ENCODE measurements around the gene KRTAP10-4.
"Not testable (repeated sequence)": the region's sequence is repeated elsewhere in the genome, so short reads cannot be mapped to it uniquely, and the experiment has no call there.

Gene KRTAP10-4

DNA sequence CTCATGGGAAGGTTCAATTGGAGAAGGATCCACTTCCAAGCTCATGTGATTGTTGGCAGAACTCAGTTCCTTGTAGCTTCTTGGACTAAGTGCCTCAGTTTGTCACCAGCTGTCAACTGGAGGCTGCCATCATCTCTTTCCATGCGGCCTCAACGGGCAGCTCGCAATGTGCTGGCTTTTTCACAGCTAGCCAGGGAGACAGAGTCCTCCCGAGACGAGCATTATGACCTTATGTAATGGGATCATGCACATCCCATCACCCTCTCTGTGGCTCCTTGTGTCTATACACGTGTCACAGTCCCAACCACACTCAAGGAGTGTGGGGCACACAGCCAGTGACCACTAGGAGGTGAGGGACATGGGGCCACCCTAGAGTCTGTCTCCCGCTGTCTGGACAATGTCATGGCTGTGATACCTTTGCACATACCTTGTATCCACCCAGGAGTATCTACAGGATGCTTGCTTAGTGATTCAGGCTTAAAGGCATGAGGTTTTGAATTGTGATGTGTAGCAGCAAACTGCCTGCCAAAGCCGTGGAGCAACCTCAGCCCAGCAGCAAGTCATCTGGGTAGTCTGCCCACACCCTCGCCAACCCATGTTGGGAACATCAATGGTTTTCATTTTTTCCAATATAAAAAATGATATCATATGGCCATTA lies 22.7 kb downstream of the KRTAP10-4 start:
- DNase-seq (ENCODE audit: low read depth in 2 of 3, low spot score in 1 of 3) = no peak

DNA sequence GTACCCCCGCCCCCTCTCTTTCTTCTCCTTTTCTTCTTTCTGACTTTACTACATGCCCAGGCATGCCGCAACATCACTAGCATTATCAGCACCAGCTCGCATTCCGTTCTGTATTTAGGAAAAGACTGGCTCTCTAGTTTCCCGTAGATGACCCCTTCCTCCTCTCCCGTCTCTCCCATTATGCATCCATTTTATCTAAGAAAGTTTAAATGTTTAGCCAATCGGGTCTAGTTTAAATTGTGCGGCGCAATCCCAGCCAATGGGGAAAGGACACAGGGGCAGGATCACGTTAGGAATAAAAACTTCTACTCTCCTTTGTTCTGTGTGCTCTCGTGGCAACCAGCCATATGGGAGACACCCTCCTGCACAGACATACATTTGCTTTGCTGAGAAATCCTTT lies 24.5 kb downstream of the KRTAP10-4 start:
- no peak for DNase-seq (ENCODE audit: low read depth in 2 of 3, low spot score in 1 of 3)

DNA sequence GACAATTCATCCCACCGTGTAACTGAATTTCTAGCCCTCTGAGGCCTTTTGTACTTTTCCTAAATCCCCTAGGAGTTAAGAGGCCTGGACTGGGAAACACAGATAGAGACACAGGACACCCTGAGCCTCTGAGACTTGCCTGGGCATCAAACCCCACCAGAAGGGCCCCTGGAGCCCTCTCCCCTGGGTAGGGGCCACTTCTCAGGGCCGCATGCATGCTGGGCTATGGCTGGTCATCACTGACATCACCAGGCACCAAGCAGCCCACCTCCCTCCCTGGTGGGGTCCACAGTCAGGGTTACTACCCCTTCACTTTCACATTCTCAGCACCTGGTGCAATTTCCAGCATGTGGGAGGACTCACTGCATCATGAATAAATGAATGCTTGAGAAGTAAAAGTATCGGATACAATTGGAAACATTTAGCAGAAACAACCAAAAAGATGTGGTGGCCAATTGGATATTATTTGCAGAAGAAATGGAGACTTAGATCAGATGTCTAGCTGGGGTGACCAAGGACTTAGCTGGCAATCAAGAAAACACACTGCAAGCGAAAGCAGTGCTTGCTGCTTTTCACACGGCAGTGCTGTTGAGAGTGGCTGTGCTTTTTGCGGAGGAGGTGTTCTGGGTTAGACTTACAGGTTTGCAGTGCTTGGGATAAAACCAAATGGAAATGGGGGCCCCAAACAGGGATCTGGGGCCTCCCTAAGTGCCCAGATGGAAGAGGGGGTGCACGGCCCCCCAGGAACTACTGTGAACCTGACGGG lies 25.9 kb downstream of the KRTAP10-4 start:
- DNase-seq (ENCODE audit: low read depth in 2 of 3, low spot score in 1 of 3) = no peak

DNA sequence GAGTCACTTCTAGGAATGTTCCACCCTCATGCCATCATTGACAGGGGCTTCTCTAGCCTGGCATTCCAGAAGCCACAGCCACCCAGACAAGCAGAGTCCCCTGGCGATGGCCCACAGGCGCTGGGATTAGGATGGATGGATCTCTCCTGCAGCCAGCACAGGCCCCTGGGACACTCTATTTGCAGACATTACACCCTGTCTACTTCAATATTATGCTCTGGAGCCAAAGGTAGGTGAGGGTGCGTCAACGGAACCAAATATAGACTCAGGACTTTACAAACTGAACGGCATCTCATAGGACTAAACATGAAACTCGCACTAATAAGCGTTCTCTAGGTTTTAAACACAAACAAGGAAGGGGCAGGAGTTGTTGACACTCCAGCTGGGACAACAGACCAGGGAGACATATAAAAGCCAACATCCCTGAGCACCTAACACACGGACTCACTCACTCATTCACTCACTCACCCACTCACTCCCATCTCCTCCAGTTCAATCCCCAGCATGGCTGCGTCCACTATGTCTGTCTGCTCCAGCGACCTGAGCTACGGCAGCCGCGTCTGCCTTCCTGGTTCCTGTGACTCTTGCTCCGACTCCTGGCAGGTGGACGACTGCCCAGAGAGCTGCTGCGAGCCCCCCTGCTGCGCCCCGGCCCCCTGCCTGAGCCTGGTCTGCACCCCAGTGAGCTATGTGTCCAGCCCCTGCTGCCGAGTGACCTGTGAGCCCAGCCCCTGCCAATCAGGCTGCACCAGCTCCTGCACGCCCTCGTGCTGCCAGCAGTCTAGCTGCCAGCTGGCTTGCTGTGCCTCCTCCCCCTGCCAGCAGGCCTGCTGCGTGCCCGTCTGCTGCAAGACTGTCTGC lies 26.8 kb downstream of the KRTAP10-4 start, which contains the start of gene KRTAP10-7:
TSS of gene KRTAP10-7 (plus strand) at position 480 of the 861 bp plus-strand sequence. CDS start at position 505, 25 bp downstream.
- DNase-seq (ENCODE audit: low read depth in 2 of 3, low spot score in 1 of 3) = not testable (repeated sequence)

DNA sequence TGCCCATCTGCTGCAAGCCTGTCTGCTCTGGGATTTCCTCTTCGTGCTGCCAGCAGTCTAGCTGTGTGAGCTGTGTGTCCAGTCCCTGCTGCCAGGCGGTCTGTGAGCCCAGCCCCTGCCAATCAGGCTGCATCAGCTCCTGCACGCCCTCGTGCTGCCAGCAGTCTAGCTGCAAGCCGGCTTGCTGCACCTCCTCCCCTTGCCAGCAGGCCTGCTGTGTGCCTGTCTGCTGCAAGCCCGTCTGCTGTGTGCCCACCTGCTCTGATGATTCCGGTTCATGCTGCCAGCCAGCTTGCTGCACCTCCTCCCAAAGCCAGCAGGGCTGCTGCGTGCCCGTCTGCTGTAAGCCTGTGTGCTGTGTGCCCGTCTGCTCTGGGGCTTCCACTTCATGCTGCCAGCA lies 27.6 kb downstream of the KRTAP10-4 start:
- not testable (repeated sequence) for DNase-seq (ENCODE audit: low read depth in 2 of 3, low spot score in 1 of 3)

DNA sequence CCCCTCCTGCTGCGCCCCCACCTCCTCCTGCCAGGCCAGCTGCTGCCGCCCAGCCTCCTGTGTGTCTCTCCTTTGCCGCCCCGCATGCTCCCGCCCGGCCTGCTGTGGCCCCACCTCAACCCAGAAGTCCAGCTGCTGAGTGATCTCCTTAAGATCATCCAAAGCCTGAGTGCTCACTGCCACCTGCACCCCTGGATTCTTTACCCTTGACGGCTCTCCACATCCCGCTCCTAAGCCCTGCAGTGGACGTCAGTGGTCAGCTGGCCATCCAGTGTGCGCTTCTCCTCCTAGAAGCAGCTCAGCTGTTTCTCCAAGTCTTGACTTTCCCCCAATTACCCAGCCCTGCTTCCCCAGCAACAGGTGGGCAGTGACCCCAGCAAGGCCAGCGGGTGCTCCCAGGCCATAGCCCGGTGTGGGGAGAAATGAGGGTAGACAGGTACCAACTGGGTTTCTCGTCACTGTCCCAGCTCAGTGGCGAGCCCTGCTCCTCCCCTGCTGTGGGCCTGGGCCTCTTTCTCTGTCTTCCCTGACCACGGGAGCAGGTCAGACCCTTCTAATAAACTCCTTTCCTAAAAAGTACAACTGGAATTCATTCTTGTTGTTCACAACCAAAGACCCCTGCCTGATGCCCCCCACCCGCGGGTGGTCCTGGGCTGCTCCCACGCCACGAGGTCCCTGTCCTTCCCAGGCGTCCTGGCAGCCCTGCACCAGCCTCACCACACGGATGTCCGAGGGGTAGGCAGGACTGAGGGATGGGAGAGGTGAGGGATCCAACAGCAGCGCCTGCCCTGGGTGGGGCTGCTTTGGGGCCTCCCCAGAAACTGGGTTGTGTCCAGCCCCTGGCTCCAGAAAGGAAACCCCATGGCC lies 28.3 kb downstream of the KRTAP10-4 start:
- no peak for DNase-seq (ENCODE audit: low read depth in 2 of 3, low spot score in 1 of 3)

DNA sequence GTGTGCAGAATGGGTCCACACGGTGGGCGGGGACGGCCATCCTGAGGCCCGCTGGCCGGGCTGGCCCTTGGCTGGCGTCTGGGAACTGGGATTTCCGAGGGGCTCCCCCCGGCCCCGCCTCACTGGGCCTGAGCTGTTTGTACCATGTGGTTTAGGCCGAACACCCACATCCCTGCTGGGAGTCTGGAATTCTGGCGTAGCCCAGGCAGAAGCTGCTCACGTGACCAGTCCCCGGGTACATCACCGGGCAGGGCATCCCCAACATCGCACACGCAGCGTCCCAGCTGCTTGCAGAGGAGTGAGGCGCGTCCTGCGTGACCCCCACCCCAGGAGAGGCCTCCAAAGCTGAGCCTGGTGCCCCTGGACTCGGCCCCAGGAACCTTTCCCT lies 28.9 kb downstream of the KRTAP10-4 start:
- no peak for DNase-seq (ENCODE audit: low read depth in 2 of 3, low spot score in 1 of 3)

DNA sequence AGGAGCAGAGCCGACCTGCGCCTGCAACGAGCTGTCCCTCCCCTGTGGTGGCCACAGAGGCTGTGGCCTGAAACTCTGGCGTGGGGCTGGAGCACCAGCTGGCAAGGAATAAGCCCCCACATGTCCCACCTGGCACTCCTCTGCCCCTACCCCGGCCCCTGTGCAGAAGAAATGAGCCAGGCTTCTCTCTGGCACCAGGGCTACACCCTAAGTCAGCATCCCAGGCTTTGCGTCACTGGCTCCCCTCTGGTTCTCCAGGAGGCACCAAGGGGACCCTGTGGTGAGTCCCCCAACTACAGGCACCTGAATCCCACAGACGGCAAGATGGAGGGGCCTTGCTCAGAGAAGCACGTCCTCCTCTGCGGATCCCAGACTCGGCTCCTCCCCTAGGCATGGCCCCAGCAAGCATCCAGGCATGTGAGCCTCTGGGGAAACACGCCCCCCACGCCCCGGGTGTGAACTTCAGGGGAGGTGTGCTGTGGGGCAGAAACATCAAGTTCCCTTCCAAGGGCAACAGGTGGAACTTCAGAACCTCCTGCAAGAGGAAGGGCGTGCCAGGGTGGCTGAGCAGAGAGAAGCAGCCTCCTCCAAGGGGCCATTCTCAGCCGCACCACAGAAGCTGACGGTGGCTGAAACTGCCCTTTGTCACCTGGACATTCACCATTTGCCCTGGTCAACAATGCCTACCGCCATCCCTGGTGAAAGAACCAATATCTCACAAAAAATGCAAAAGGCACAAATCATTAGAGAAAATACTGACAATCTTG lies 29.8 kb downstream of the KRTAP10-4 start:
- no peak for DNase-seq (ENCODE audit: low read depth in 2 of 3, low spot score in 1 of 3)

DNA sequence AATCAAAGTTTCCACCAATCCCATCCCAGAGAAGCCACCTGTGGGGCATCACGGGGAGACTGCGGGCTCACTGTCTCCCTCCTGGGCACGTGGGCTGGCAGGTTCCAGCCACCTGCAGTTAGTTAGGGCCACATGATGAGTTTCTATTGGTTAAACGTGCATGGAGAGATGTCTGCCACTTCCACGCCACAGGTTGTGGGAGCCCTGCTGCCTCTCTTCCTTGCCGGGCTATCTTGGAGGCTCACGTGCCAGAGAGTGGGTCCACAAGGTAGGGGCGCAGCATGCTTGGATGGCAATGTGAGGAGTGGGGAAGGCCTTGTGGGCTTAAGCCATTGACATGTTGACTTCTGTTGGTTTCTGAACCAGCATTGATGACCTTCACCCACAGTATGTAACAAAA lies 30.4 kb downstream of the KRTAP10-4 start:
- DNase-seq (ENCODE audit: low read depth in 2 of 3, low spot score in 1 of 3) = no peak

DNA sequence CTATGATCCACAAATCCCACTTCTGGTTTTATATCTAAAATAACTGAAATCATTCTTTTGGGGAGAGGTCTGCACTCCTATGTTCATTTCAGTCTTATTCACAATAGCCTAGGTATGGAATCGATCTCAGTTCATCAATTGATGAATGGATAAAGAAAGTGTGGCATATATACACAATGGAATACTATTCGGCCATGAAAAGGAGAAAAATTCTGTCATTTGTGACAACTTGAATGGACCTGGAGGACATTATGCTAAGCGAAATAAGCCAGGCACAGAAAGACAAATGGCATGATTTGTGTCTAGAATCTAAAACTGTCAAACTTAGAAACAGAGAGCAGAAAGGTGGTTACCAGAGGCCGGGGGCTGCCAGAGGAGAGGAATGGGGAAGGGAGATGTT lies 33.0 kb downstream of the KRTAP10-4 start:
- DNase-seq (ENCODE audit: low read depth in 2 of 3, low spot score in 1 of 3) = no peak

DNA sequence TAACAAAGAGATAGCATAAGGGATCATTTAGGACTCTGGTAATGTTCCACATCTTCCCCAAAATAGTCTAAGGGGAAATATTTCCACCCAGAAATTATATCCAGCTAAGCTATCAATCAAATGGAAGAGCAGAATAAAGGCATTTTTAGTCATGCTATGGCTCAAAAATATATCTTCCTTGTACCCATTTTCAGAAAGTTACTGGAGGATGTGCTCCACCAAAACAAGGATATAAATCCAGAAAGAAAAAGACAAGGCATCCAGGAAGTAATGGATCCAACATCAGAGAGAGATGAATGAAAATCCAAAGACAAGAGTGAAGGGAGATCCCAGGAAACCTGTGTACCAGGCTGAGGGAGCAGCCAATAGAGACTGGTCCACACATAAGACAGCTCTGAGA lies 35.7 kb downstream of the KRTAP10-4 start:
- no peak for DNase-seq (ENCODE audit: low read depth in 2 of 3, low spot score in 1 of 3)

DNA sequence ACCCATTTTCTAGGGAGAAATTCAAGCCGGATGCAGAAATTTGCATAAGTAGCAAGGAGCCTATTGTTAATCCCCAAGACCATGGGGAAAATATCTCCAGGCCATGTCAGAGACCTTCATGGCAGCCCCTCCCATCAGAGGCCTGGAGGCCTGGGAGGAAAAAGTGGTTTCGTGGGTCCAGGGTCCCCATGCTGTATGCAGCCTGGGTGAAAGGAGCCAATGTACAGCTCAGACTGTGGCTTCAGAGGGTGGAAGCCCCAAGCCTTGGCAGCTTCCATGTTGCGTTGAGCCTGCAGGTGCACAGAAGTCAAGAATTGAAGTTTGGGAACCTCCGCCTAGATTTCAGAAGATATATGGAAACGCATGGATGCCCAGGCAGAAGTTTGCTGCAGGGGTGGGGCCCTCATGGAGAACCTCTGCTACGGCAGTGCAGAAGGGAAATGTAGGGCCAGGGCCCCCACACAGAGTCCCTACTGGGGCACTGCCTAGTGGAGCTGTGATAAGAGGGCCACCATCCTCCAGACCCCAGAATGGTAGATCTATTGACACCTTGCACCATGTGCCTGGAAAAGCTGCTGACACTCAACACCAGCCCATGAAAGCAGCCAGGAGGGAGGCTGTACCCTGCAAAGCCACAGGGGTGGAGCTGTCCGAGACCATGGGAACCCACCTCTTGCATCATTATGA lies 36.8 kb downstream of the KRTAP10-4 start:
- DNase-seq (ENCODE audit: low read depth in 2 of 3, low spot score in 1 of 3) = not testable (repeated sequence)

DNA sequence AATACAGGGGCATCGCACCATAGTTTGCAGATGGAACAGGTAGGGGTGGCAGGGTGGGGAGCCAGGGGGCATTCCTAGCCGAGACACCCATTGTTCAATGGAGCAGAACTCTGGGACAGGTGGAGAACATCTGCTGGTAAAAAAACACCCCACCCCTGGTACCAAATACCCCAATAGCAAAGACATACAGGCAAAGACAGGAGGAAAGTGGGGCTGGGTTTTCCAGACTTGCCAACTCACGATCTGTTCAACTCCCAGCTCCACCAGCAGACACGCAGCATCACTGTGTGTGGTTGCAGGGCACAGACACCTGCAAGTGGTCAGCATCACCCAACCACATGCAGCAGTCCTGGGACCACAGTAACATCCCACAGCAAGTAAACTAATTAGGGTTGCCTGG lies 38.0 kb downstream of the KRTAP10-4 start:
- DNase-seq (ENCODE audit: low read depth in 2 of 3, low spot score in 1 of 3) = no peak

DNA sequence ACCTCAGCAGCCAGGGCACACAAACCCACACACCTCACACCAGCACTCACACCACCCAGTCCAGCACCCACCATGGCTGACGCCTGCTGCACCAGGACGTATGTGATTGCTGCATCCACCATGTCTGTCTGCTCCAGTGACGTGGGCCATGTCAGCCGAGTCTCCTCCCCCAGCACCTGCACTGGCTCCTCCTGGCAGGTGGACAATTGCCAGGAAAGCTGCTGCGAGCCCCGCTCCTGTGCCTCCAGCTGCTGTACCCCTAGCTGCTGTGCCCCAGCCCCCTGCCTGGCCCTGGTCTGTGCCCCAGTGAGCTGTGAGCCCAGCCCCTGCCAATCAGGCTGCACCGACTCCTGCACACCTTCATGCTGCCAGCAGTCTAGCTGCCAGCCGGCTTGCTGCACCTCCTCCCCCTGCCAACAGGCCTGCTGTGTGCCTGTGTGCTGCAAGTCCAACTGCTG lies 38.5 kb downstream of the KRTAP10-4 start, which contains the start of gene KRTAP10-8:
TSS of gene KRTAP10-8 (plus strand) at position 51 of the 458 bp plus-strand sequence. CDS start at position 73, 22 bp downstream.
- DNase-seq (ENCODE audit: low read depth in 2 of 3, low spot score in 1 of 3) = no peak

DNA sequence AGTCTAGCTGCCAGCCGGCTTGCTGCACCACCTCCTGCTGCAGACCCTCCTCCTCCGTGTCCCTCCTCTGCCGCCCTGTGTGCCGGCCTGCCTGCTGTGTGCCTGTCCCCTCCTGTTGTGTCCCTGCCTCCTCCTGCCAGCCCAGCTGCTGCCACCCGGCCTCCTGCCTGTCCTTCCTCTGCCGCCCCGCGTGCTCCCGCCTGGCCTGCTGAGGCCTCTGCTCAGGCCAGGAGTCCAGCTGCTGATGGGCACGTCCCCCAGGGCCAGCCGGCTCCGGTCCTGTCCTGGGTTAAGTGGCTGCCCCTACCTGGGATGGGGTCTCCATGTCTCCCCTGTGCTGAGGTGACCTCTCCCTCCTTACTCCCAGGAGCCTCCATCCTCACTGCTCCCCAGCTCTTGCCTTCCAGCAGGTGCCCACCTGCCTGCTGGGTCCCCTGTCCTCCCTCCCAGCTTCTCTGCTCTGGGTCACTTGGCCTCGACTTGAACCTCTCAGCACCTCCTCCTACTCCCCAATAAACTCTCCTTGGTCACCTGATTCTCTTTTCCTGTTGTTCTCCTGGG lies 39.2 kb downstream of the KRTAP10-4 start:
- no peak for DNase-seq (ENCODE audit: low read depth in 2 of 3, low spot score in 1 of 3)

DNA sequence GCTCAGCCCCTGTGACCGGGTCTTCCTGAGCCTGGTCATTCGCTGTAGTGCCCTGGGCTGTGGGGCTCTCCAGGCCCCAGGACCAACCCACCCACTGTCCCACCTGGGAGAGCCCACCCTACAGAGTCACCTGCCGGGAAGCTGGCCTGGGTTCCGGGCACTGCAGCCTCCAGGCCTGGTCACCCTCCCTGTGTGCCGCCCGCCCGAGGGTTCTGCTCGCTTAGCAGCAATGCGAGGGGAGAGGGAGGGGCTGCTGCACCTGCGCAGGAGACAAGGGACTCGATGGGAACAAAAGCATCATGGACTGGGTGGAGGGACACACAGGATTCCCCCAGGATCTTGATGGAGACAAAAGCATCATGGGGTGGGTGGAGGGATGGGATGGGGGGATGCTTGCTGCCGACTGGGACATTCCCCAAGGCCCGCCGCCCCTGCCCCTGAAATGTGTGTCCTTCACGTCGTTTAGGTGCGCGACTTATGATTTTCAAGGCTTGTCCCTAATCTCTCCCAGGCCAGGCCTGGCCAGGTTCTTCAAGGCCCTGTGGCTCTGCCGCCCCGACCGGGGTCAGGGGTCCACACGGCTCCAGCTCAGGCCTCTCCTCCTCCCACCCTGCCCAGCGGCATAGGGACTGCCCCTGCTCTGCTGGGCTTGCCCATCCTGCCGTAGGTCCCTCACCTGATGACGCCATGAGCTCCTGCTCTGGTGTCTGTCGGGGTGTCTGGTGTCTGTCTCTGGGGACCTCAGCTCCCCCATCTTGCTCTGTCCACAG lies 40.0 kb downstream of the KRTAP10-4 start:
- no peak for DNase-seq (ENCODE audit: low read depth in 2 of 3, low spot score in 1 of 3)

DNA sequence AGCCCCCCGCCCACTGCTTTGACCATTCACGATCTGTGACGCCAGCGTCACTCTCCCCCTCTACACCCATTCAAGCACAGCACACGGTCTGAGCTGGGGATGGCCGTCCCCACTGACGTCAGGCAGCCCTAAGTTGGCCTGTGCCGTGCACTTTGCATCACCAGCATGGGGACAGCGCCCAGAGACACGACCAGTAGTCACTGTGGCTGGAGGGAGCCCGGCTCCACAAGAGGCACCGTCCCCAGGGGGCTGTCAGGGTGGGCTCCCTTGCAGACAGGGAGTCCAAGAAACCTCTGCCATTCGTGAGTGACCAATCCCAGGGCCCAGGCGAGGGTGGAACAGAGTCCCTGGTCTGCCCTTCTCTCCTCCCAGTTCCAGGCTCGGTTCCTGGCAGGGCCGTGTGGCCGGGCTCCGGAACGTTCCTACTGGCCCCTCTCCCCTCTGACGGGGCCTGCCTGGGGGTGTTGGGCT lies 40.7 kb downstream of the KRTAP10-4 start:
- no peak for DNase-seq (ENCODE audit: low read depth in 2 of 3, low spot score in 1 of 3)

DNA sequence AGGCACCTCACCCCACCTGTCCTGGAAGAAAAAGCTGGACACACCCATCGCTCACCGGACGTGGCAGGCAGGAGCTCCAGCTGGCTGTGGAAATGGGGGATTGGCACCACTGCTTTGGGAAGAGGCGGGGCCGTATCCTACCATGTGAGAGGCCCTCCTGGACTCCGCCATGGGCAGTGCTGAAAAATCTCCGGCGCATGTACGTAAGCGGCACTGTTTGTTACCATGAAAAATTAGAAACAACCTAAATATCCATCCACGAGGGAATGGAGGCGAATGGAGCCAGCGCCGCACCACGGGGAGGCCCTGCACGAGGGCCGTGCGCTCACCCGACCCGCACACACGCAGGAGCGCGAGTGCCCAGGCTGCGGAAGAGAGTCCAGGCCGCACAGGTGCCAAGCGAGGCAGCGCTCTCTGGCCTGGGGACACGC lies 41.4 kb downstream of the KRTAP10-4 start:
- no peak for DNase-seq (ENCODE audit: low read depth in 2 of 3, low spot score in 1 of 3)

Measured in stimulated activated CD4-positive, alpha-beta T cell treated with anti-CD3 and anti-CD28 coated beads, Interleukin-12 subunit alpha, Interleukin-12 subunit beta, amount 100 ng/mL, for 48 hours (primary cell).